Suprapubic skin (tissue), 3 donors: ENCODE data around the gene CILP.

Experiments used
- POLR2AphosphoS5 ChIP-seq, 3 donors: sonication (generic); formaldehyde crosslinking; IDR thresholded peaks; one replicate each; pipeline ENCODE4 v1.6.1; 2017; ENCODE audit warnings: antibody characterized with exemption in 3 of 3
- TF ChIP-seq, protein P1 (sequence below), 2 donors: fragments of 200-600 bp in 1 of 2; fragments of 450-650 bp in 1 of 2; sonication (generic) in 1 of 2; IDR thresholded peaks; one replicate each; pipeline ENCODE4 v1.5.1; 2016 to 2019; ENCODE audit warnings: antibody characterized with exemption in 2 of 2, mild to moderate bottlenecking in 1 of 2, moderate library complexity in 1 of 2

- TF ChIP-seq, protein P1, sequence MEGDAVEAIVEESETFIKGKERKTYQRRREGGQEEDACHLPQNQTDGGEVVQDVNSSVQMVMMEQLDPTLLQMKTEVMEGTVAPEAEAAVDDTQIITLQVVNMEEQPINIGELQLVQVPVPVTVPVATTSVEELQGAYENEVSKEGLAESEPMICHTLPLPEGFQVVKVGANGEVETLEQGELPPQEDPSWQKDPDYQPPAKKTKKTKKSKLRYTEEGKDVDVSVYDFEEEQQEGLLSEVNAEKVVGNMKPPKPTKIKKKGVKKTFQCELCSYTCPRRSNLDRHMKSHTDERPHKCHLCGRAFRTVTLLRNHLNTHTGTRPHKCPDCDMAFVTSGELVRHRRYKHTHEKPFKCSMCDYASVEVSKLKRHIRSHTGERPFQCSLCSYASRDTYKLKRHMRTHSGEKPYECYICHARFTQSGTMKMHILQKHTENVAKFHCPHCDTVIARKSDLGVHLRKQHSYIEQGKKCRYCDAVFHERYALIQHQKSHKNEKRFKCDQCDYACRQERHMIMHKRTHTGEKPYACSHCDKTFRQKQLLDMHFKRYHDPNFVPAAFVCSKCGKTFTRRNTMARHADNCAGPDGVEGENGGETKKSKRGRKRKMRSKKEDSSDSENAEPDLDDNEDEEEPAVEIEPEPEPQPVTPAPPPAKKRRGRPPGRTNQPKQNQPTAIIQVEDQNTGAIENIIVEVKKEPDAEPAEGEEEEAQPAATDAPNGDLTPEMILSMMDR (IDR thresholded peaks at IDR 0.05): peak in 1 of 2 donors; percentile 13
- no peak for TF ChIP-seq POLR2AphosphoS5 (IDR thresholded peaks at IDR 0.05)
Observed at GRCh38 chr15:65212097-65212496, 824 bp upstream of the CILP start.
